HUES6 (cell line): ENCODE measurements around the gene LRRC15.

Experiments used
- H3K27ac ChIP-seq: 2 replicates; pipeline ENCODE4 v1.7.0; 2013; ENCODE audit warnings: low read depth, mild to moderate bottlenecking, low read length, inconsistent platforms
- H3K27me3 ChIP-seq: 2 replicates; pipeline ENCODE4 v1.6.1; 2013; ENCODE audit warnings: low read length; ENCODE audit not compliant: control insufficient read depth, insufficient read depth
- H3K36me3 ChIP-seq: 2 replicates; pipeline ENCODE4 v1.6.1; 2013; ENCODE audit warnings: low read length; ENCODE audit not compliant: control insufficient read depth, insufficient read depth
- H3K4me1 ChIP-seq: 2 replicates; pipeline ENCODE4 v1.6.1; 2013; ENCODE audit warnings: low read length; ENCODE audit not compliant: control insufficient read depth, insufficient read depth
- H3K4me3 ChIP-seq: 2 replicates; pipeline ENCODE4 v1.5.1; 2013; ENCODE audit warnings: low read depth, low read length
- H3K9ac ChIP-seq: one replicate; pipeline ENCODE4 v1.6.1; 2013; ENCODE audit warnings: mild to moderate bottlenecking, low read length
- H3K9me3 ChIP-seq: 2 replicates; pipeline ENCODE4 v1.6.1; 2013; ENCODE audit warnings: low read depth, low read length; ENCODE audit not compliant: control insufficient read depth, insufficient read depth

The LRRC15 gene

DNA sequence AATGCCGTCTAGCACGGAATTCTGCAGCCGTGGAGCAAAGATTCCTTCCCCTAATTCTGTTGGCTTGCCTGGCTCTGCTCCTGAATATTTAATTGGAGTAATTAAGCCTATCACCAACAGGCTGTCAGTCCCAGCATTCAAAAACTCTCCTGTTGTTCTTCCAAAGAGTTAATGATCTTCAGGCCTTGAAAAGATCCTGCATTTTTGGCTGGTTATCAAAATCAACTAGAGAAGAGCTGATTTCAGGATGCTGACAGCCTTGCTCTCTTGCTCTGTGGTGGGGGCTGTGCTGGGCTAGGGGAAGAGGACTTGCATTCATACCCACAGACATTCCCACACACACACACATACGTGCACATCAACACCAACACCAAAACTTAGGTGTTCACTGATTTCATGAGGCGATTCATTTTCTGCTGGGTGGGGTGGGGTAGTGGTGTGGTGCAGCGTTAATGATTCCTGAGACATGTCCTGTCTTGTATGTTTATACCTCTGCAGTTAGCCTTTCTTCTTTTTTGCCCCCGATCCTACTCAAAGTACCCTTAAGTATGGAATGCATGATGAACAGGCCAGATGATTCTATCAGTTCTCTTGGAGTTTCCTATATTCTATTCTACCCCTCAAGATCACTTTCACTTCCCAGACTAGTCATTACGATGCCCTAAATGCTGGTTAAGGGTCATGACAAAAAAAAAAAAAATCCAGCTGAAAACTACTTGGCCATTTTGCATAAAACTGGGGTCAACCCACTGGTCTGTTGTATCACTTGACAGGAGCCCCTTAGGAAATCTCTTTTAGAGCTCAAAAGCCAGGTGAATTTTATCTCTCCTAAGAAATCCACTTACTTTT is 60.7 kb downstream of the LRRC15 start:
- peaks cover 37% of the 10 kb centered on the region for H3K4me1 ChIP-seq
- H3K9ac ChIP-seq, result no peak overlapping the region
- H3K4me3 ChIP-seq, result no peak overlapping the region

DNA sequence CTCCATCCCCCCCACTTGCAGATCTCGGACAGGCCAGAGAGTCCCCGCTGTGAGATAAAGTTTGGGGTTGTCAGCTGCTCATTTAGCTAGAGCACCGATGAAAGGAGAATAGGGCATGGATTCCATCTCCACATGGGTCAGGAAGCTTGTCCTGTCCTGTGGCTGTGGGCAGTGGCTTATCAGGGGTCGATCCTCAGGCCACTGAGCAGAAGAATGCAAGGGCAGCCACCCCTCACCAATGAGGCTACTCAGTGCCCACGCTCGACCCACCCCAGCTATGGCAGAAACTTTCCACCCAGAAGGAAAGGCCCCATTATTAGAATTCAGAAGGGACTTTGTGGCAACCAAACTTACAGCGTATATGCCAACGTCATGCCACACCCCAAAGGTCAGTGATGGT is 61.7 kb downstream of the LRRC15 start:
- no peaks in the 10 kb centered on the region for H3K36me3 ChIP-seq
- H3K9ac ChIP-seq, result no peak overlapping the region
- peaks cover 20% of the 10 kb centered on the region for H3K27me3 ChIP-seq
- no peak overlapping the region for H3K27ac ChIP-seq
- no peak overlapping the region for H3K4me3 ChIP-seq
- H3K4me1 ChIP-seq, result peaks cover 30% of the 10 kb centered on the region
- H3K9me3 ChIP-seq, result no peaks in the 10 kb centered on the region

More for the DNA sequence above, 60.7 kb downstream of the LRRC15 start:
- no peaks in the 10 kb centered on the region for H3K9me3 ChIP-seq
- H3K27me3 ChIP-seq, result peaks cover 15% of the 10 kb centered on the region
- no peaks in the 10 kb centered on the region for H3K36me3 ChIP-seq
- no peak overlapping the region for H3K27ac ChIP-seq

DNA sequence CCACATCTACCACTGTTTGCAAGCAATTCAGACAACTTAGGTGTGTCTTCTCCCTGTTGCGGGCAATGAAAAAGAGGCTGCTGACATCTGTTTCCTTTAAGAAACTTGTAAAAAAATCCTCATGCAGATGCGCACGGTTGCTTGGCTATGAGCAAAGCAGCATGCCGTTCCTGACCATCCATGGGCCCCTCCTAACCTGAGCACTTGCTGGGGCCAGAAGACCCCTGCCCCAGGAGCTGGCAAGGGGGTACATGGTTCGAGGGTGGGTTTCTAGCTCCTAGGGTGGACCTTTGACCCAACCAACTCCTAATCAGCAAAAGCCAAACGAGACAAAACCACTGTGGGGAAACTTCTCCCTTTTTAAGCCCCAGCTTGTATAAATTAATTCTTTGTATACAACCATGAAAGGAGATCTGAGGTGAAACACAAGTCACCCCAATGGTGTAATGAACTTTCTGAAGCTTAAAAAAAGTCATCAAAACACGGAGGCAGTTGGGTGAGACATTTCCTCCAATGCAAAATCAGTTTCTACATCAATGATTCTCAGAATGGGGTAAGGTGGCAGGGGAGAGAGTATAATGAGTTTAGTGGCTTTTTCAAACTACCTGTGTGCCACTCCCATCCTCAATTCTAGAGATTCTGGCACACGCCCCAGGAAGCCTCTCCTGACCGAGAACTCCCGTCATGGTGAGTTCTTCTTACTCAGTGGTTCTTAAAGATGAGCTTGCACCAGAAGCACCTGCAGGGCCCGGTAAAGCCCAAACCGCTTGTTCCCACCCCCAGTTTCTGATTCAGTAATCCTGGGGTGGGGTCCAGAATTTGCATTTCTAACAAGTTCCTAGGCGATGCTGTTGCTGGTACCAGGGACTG is 62.5 kb downstream of the LRRC15 start:
- H3K27me3 ChIP-seq, result peaks cover 13% of the 10 kb centered on the region

DNA sequence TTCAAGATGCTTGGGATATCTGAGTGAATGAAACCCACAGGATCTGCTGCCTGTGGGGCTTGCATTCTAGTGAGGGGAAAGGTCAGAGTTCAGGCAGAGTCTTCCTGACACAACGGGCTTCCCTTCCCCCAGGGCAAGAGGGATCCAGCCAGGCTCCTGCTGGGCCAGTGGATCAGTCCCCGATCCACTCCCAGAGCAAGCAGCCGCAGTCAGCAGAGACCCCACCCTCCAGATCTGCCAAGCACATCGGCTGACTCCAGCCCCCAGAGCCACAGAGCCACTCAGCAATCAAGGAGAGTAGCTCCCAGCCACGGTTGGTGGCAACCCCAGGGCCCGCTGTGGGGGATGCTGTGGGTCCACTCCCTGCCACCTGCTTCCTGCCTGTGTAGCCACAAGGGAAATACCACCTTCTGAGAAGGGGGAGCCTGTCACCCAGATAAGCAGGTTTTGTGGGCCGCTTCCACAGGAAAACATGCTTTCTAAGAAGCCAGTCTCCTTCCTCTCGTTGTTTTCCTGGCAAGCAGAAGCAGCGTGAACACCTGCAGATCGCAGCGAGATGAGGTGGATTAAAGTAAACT is 63.3 kb downstream of the LRRC15 start:
- Histone ChIP-seq H3K27ac (no peak overlapping the region), H3K4me1 (peaks cover 25% of the 10 kb centered on the region), H3K9ac (no peak overlapping the region), H3K27me3 (peaks cover 10% of the 10 kb centered on the region), H3K36me3 (no peaks in the 10 kb centered on the region), H3K9me3 (no peaks in the 10 kb centered on the region), H3K4me3 (no peak overlapping the region)

More for the DNA sequence above, 62.5 kb downstream of the LRRC15 start:
- Histone ChIP-seq H3K4me3 (no peak overlapping the region), H3K27ac (no peak overlapping the region), H3K4me1 (peaks cover 25% of the 10 kb centered on the region), H3K36me3 (no peaks in the 10 kb centered on the region), H3K9me3 (no peaks in the 10 kb centered on the region), H3K9ac (no peak overlapping the region)

DNA sequence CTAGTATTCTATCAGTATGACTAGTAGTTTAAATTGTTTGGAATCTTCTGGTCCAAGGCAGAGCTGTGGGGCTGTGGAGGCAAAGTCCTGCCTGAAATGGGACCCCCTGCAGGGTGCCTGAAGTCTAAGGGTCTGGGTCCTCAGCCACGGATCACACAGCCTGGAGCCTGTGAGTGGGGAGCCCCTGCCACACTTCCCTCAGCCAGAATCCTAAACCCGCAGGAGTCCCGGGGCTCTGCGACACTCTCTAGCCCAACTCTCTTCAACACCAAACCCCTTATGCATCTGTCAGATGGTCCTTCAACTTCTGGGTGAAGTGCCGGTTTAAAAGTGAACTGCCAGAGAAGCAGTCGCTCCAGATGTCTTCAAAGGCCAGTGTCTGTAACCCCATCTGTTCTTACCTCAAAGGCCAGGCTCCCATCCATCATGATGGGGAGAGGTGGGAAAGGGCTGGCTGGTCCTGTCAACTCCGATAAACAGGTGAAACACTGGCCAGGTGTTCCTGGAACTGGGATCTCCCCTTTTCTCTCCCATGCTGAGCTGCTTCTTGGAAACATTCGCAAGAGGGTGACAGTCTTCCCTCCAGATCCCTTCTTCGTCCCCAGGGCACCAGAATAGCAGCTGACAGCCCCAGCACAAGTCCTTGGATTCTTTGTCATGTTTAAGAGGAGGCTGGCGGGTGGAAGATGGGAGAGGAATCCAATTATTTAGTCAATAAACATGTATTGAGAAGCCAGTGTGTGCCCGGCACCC is 64.0 kb downstream of the LRRC15 start:
- Histone ChIP-seq H3K36me3 (no peaks in the 10 kb centered on the region), H3K4me3 (no peak overlapping the region), H3K4me1 (peaks cover 26% of the 10 kb centered on the region), H3K9me3 (no peaks in the 10 kb centered on the region), H3K9ac (no peak overlapping the region), H3K27me3 (peaks cover 8% of the 10 kb centered on the region), H3K27ac (no peak overlapping the region)
